ENCODE results near the gene MYRFL.

Gene MYRFL

DNA sequence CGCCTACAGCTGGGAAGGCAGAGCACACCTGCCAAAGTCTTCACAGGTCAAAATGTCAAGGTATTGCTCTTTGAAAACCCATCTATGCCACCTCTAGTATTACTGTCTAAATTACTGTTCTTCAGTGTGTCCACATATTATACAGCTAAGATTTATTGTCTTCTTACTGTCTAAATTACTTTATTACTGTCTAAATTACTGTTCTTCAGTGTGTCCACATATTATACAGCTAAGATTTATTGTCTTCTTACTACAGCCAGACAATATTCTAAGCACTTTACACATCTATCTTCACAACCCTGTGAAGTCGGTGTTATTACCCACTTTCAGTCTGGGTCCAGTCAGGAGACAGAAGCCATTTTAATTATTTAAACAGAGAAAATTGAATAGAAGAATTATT is 173.9 kb downstream of the MYRFL start:
- no peaks in the 10 kb centered on the region for H3K27me3 ChIP-seq (ENCODE audit: insufficient read depth, low read length, poor library complexity, severe bottlenecking)
- H2AFZ ChIP-seq (ENCODE audit: low read length) = no peak overlapping the region
- no peak overlapping the region for H3K9ac ChIP-seq (ENCODE audit: low read depth, low read length, poor library complexity, severe bottlenecking)
- no peaks in the 10 kb centered on the region for H3K36me3 ChIP-seq (ENCODE audit: insufficient read depth, low read length)
- H3K79me2 ChIP-seq (ENCODE audit: insufficient read depth, low read length) = no peaks in the 10 kb centered on the region
- no peaks in the 10 kb centered on the region for H3K9me2 ChIP-seq (replicated peaks; ENCODE audit: low read depth, low read length)
- H4K20me1 ChIP-seq (ENCODE audit: insufficient read depth, low read length, poor library complexity, severe bottlenecking) = no peaks in the 10 kb centered on the region
- TF ChIP-seq, protein P1, sequence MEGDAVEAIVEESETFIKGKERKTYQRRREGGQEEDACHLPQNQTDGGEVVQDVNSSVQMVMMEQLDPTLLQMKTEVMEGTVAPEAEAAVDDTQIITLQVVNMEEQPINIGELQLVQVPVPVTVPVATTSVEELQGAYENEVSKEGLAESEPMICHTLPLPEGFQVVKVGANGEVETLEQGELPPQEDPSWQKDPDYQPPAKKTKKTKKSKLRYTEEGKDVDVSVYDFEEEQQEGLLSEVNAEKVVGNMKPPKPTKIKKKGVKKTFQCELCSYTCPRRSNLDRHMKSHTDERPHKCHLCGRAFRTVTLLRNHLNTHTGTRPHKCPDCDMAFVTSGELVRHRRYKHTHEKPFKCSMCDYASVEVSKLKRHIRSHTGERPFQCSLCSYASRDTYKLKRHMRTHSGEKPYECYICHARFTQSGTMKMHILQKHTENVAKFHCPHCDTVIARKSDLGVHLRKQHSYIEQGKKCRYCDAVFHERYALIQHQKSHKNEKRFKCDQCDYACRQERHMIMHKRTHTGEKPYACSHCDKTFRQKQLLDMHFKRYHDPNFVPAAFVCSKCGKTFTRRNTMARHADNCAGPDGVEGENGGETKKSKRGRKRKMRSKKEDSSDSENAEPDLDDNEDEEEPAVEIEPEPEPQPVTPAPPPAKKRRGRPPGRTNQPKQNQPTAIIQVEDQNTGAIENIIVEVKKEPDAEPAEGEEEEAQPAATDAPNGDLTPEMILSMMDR (conservative IDR thresholded peaks at IDR 0.05; ENCODE audit: low read length) = no peak
- TF ChIP-seq EZH2phosphoT487 (IDR thresholded peaks at IDR 0.05; ENCODE audit: borderline replicate concordance) = no peak
- no peaks in the 10 kb centered on the region for H3F3A ChIP-seq (ENCODE audit: low read depth)
- no peak overlapping the region for H3K4me2 ChIP-seq (ENCODE audit: low read depth, low read length, poor library complexity, severe bottlenecking)
- H3K4me3 ChIP-seq (ENCODE audit: low read length, poor library complexity, severe bottlenecking) = no peak overlapping the region
- peaks cover 18% of the 10 kb centered on the region for H3K4me1 ChIP-seq (ENCODE audit: insufficient read depth, low read length, poor library complexity, severe bottlenecking)
- no peaks in the 10 kb centered on the region for H3K9me3 ChIP-seq (ENCODE audit: insufficient read depth, low read depth, low read length)

- H3K9me2 ChIP-seq (replicated peaks; ENCODE audit: low read depth, low read length) = no peaks in the 10 kb centered on the region
- H3K36me3 ChIP-seq (ENCODE audit: insufficient read depth, low read length) = no peaks in the 10 kb centered on the region
- no peaks in the 10 kb centered on the region for H3K79me2 ChIP-seq (ENCODE audit: insufficient read depth, low read length)
- TF ChIP-seq, protein P1 (conservative IDR thresholded peaks at IDR 0.05; ENCODE audit: low read length) = peak; percentile 43
- TF ChIP-seq EZH2phosphoT487 (IDR thresholded peaks at IDR 0.05; ENCODE audit: borderline replicate concordance) = no peak
- no peaks in the 10 kb centered on the region for H3K27me3 ChIP-seq (ENCODE audit: insufficient read depth, low read length, poor library complexity, severe bottlenecking)
- no peaks in the 10 kb centered on the region for H3F3A ChIP-seq (ENCODE audit: low read depth)
- H3K9ac ChIP-seq (ENCODE audit: low read depth, low read length, poor library complexity, severe bottlenecking) = no peak overlapping the region
- no peak overlapping the region for H3K4me3 ChIP-seq (ENCODE audit: low read length, poor library complexity, severe bottlenecking)
- H3K4me2 ChIP-seq (ENCODE audit: low read depth, low read length, poor library complexity, severe bottlenecking) = no peak overlapping the region
- H3K4me1 ChIP-seq (ENCODE audit: insufficient read depth, low read length, poor library complexity, severe bottlenecking) = peaks cover 19% of the 10 kb centered on the region
- H2AFZ ChIP-seq (ENCODE audit: low read length) = no peak overlapping the region
- H3K9me3 ChIP-seq (ENCODE audit: insufficient read depth, low read depth, low read length) = no peaks in the 10 kb centered on the region
- H4K20me1 ChIP-seq (ENCODE audit: insufficient read depth, low read length, poor library complexity, severe bottlenecking) = no peaks in the 10 kb centered on the region
These were observed 174.5 kb downstream of the MYRFL start for GRCh38 chr12:69999561-69999960.

GRCh38 chr12:70002097-70002911 is 177.3 kb downstream of the MYRFL start:
- no peaks in the 10 kb centered on the region for H4K20me1 ChIP-seq (ENCODE audit: insufficient read depth, low read length, poor library complexity, severe bottlenecking)
- H3K27me3 ChIP-seq (ENCODE audit: insufficient read depth, low read length, poor library complexity, severe bottlenecking) = no peaks in the 10 kb centered on the region
- no peak overlapping the region for H3K4me2 ChIP-seq (ENCODE audit: low read depth, low read length, poor library complexity, severe bottlenecking)
- H3K9me2 ChIP-seq (replicated peaks; ENCODE audit: low read depth, low read length) = no peaks in the 10 kb centered on the region
- H3K4me3 ChIP-seq (ENCODE audit: low read length, poor library complexity, severe bottlenecking) = no peak overlapping the region
- H3K9ac ChIP-seq (ENCODE audit: low read depth, low read length, poor library complexity, severe bottlenecking) = peak overlapping the region; percentile 21
- peak overlapping the region; percentile 57 for H2AFZ ChIP-seq (ENCODE audit: low read length)
- H3K9me3 ChIP-seq (ENCODE audit: insufficient read depth, low read depth, low read length) = peaks cover 6% of the 10 kb centered on the region; the same call in 1 of the 2 replicates
- peaks cover 19% of the 10 kb centered on the region for H3K4me1 ChIP-seq (ENCODE audit: insufficient read depth, low read length, poor library complexity, severe bottlenecking)
- TF ChIP-seq, protein P1 (conservative IDR thresholded peaks at IDR 0.05; ENCODE audit: low read length) = no peak
- TF ChIP-seq EZH2phosphoT487 (IDR thresholded peaks at IDR 0.05; ENCODE audit: borderline replicate concordance) = no peak
- H3K79me2 ChIP-seq (ENCODE audit: insufficient read depth, low read length) = no peaks in the 10 kb centered on the region
- no peaks in the 10 kb centered on the region for H3F3A ChIP-seq (ENCODE audit: low read depth)
- no peaks in the 10 kb centered on the region for H3K36me3 ChIP-seq (ENCODE audit: insufficient read depth, low read length)
